Measurements from ENCODE around the gene MAFF.

Gene MAFF

DNA sequence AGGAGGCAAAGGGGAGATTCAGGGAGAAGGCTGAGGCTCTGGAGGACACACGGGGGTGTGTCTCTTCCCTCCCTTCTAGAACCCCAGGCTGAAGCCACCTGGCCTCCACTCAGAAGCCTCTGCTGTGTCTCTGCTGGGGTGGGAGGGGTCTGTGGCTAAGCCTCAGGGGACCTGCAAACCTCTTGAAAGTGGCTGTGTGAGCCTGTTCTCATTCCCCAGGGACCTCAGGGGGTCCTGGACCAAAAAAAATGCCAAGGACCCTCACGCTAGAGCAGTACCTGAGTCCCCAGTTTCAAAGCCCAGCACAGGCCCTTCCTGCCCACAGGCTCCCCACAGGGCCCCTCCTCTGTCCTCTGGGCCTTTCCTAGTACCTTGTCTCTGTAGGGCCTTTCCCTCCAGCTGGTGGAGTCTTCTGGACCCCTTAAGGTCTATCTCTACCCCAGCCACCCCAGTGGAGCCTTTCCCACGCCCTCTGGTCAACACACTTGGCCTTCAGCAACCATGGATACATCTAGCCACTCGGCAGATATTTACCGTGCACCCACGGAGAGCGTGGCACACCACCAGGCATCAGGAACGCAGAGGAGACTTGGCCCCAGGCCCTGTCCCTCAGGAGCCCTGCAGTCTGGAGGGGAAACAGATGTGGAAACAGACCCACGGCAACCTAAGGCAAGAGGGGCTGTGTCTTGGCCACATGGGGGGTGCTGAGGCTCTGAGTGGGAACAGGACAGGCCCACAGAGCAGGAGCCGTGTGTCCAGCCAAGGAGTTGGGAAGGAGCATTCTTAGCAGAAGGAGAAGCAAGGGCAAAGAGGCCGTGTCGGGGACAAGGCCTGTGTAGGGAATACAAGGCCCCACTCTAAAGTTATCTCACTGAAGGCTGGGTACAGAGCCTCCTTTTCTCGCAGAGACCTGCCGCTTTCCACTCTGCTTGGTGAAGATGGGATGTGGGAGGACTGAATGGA is 38.6 kb upstream of the MAFF start:
- DNase-seq (ENCODE audit: low spot score): no peak
- Histone ChIP-seq H3K27me3 (ENCODE audit: insufficient read depth, poor library complexity, severe bottlenecking) (no peaks in the 10 kb centered on the region), H3K27ac (ENCODE audit: poor library complexity, severe bottlenecking) (no peak overlapping the region), H3K4me3 (ENCODE audit: severe bottlenecking) (no peak overlapping the region), H3K4me1 (ENCODE audit: insufficient read depth, poor library complexity, severe bottlenecking) (peaks cover 8% of the 10 kb centered on the region), H3K36me3 (ENCODE audit: low read depth) (no peaks in the 10 kb centered on the region), H3K9me3 (ENCODE audit: severe bottlenecking) (no peaks in the 10 kb centered on the region)
- no peak for ATAC-seq (ENCODE audit: low read depth)
- TF ChIP-seq, protein P1, sequence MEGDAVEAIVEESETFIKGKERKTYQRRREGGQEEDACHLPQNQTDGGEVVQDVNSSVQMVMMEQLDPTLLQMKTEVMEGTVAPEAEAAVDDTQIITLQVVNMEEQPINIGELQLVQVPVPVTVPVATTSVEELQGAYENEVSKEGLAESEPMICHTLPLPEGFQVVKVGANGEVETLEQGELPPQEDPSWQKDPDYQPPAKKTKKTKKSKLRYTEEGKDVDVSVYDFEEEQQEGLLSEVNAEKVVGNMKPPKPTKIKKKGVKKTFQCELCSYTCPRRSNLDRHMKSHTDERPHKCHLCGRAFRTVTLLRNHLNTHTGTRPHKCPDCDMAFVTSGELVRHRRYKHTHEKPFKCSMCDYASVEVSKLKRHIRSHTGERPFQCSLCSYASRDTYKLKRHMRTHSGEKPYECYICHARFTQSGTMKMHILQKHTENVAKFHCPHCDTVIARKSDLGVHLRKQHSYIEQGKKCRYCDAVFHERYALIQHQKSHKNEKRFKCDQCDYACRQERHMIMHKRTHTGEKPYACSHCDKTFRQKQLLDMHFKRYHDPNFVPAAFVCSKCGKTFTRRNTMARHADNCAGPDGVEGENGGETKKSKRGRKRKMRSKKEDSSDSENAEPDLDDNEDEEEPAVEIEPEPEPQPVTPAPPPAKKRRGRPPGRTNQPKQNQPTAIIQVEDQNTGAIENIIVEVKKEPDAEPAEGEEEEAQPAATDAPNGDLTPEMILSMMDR (IDR thresholded peaks at IDR 0.05; ENCODE audit: poor library complexity, severe bottlenecking): no peak

DNA sequence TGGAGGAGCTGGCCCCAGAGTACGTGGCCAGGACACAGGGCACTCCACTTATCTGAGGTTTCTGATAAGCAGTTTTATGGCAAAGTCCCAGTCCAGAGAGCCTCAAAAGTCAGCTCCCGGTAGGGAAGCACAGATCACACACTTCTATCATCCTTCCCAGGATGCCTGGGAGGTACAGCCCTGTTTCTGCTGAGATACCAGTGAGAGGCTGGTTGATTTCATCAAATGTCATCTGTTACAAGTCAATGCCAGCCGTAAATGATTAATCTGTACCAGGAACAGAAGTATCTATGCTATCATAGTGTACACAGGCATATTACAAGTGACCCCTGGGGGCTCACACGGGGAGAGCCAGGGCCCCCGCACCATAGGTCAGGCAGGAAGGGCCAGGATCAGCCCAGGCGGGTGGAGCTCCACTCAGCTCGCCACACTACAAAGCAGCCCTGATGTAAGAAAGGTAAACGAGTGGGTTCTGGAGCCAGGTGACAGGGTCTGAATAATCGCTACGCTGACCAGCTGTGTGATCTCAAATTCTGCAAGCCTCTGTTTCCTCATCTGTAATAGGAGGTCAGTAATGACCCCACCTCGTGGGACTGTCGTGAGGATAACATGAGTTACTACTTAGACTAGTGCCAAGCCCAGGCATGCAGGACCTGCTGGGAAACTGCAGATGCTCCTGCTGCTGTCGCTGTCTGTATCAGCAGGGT is 37.8 kb upstream of the MAFF start:
- no peak overlapping the region for H3K27ac ChIP-seq (ENCODE audit: poor library complexity, severe bottlenecking)
- TF ChIP-seq, protein P1 (IDR thresholded peaks at IDR 0.05; ENCODE audit: poor library complexity, severe bottlenecking): no peak
- no peaks in the 10 kb centered on the region for H3K27me3 ChIP-seq (ENCODE audit: insufficient read depth, poor library complexity, severe bottlenecking)
- no peak for ATAC-seq (ENCODE audit: low read depth)
- H3K4me3 ChIP-seq (ENCODE audit: severe bottlenecking): no peak overlapping the region
- no peak for DNase-seq (ENCODE audit: low spot score)
- no peaks in the 10 kb centered on the region for H3K36me3 ChIP-seq (ENCODE audit: low read depth)
- peaks cover 8% of the 10 kb centered on the region for H3K4me1 ChIP-seq (ENCODE audit: insufficient read depth, poor library complexity, severe bottlenecking)
- H3K9me3 ChIP-seq (ENCODE audit: severe bottlenecking): no peaks in the 10 kb centered on the region

DNA sequence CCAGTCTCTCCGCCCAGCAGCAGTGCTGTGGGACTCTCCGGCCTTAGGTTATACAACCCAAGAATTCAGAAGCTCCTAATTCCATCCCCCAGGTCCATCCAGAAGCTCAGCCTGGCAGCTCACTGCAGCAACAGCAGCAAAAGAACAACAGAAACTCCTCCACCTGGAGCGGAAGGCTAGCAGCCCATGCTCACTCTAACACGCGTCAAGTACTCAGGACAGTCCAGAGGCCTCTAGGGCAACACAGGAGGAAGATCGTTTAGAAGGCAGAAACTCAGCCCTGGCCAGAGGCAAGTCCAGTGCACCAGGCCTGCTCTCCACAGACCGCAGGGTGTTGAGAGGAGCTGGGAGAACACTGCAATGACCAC is 37.3 kb upstream of the MAFF start:
- no peak for ATAC-seq (ENCODE audit: low read depth)
- H3K4me1 ChIP-seq (ENCODE audit: insufficient read depth, poor library complexity, severe bottlenecking): peaks cover 8% of the 10 kb centered on the region
- no peak overlapping the region for H3K4me3 ChIP-seq (ENCODE audit: severe bottlenecking)
- H3K27me3 ChIP-seq (ENCODE audit: insufficient read depth, poor library complexity, severe bottlenecking): no peaks in the 10 kb centered on the region
- no peak overlapping the region for H3K27ac ChIP-seq (ENCODE audit: poor library complexity, severe bottlenecking)
- DNase-seq (ENCODE audit: low spot score): no peak
- no peaks in the 10 kb centered on the region for H3K36me3 ChIP-seq (ENCODE audit: low read depth)
- TF ChIP-seq, protein P1 (IDR thresholded peaks at IDR 0.05; ENCODE audit: poor library complexity, severe bottlenecking): no peak
- H3K9me3 ChIP-seq (ENCODE audit: severe bottlenecking): no peaks in the 10 kb centered on the region

DNA sequence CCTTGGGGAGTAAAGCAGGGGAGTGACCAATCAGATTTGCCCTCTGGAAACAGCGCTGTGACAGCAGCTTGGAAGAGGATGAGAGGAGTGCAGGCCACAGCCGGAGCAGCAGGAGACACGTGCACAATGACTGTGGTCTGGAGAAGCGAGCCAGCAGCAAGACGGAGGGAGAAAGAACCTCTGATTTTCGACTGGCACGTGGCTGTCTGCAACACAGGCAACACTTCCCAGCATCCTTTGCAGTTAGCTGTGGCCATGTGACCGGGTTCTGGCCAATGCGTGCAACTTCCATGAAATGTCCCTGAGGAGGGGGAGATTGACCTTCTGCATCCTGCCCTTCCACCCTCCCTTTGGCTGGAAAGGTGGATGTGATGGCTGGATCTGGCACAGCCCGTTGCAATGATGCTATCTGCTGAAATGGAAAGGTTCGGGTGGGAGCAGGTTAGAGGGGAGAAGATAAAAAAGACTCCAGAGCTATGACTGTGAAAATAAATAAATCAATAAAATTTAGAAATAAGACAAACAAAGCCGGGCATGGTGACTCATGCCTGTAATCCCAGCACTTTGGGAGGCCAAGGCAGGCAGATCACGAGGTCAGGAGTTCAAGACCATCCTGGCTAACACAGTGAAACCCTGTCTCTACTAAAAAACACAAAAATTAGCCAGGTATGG is 35.7 kb upstream of the MAFF start:
- TF ChIP-seq, protein P1 (IDR thresholded peaks at IDR 0.05; ENCODE audit: poor library complexity, severe bottlenecking): no peak
- H3K4me1 ChIP-seq (ENCODE audit: insufficient read depth, poor library complexity, severe bottlenecking): peaks cover 8% of the 10 kb centered on the region
- H3K27ac ChIP-seq (ENCODE audit: poor library complexity, severe bottlenecking): no peak overlapping the region
- no peaks in the 10 kb centered on the region for H3K36me3 ChIP-seq (ENCODE audit: low read depth)
- H3K9me3 ChIP-seq (ENCODE audit: severe bottlenecking): no peaks in the 10 kb centered on the region
- no peak overlapping the region for H3K4me3 ChIP-seq (ENCODE audit: severe bottlenecking)
- no peak for DNase-seq (ENCODE audit: low spot score)
- H3K27me3 ChIP-seq (ENCODE audit: insufficient read depth, poor library complexity, severe bottlenecking): no peaks in the 10 kb centered on the region
- ATAC-seq (ENCODE audit: low read depth): no peak
